Astrocyte of the spinal cord (primary cell): ENCODE results near the gene KDM7A.

Source experiments
- DNase-seq: peaks from one replicate; pipeline ENCODE4 v3.0.0; 2011; ENCODE audit warnings: low read depth, low spot score
- H3K4me3 ChIP-seq: 2 replicates; pipeline ENCODE4 v1.5.1; 2011; ENCODE audit warnings: low read depth, mild to moderate bottlenecking, low read length, moderate library complexity
- CTCF ChIP-seq: IDR thresholded peaks from 2 replicates; pipeline ENCODE4 v1.5.1; 2012; ENCODE audit warnings: low read depth, mild to moderate bottlenecking, low read length, inconsistent platforms
- in situ Hi-C: cut with HindIII; loops from 2 replicates; pipeline ENCODE4 v1.10.0; 2017; ENCODE audit warnings: low sequenced_read_pairs

The KDM7A gene

GRCh38 chr7:140049339-140050024 lies 127.3 kb downstream of the KDM7A start:
- no peak for DNase-seq
- H3K4me3 ChIP-seq: no peak overlapping the region
- in situ Hi-C loops: no loop called here
- no peak for TF ChIP-seq CTCF

GRCh38 chr7:140048989-140049338 lies 127.8 kb downstream of the KDM7A start:
- no peak overlapping the region for H3K4me3 ChIP-seq
- in situ Hi-C loops: no loop called here
- no peak for DNase-seq
- no peak for TF ChIP-seq CTCF

- H3K4me3 ChIP-seq: no peak overlapping the region
- TF ChIP-seq CTCF: no peak
- no peak for DNase-seq
- in situ Hi-C loops: no loop called here
Observed at GRCh38 chr7:140048138-140048537, 128.6 kb downstream of the KDM7A start.

DNA sequence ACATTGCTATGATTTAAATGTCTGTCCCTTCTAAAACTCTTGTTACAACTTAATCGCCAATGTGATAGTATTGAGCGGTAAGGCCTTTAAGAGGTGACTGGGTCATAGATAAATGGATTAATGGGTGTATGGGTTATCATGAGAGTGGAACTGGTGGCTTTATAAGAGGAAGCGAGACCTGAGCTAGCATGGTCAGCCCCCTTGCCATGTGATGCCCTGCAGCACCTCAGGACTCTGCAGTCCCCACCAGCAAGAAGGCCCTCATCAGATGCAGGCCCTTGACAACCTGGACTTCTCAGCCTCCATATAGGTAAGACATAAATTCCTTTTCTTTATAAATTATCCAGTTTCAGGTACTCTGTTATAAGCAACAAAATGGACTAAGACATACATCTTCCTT lies 129.6 kb downstream of the KDM7A start:
- in situ Hi-C loops: no loop called here

GRCh38 chr7:140045697-140046096 lies 131.1 kb downstream of the KDM7A start:
- TF ChIP-seq CTCF: no peak
- no peak for DNase-seq
- H3K4me3 ChIP-seq: no peak overlapping the region
- in situ Hi-C loops: no loop called here

More for the DNA sequence above, 129.6 kb downstream of the KDM7A start:
- DNase-seq: no peak
- TF ChIP-seq CTCF: no peak
- H3K4me3 ChIP-seq: no peak overlapping the region

DNA sequence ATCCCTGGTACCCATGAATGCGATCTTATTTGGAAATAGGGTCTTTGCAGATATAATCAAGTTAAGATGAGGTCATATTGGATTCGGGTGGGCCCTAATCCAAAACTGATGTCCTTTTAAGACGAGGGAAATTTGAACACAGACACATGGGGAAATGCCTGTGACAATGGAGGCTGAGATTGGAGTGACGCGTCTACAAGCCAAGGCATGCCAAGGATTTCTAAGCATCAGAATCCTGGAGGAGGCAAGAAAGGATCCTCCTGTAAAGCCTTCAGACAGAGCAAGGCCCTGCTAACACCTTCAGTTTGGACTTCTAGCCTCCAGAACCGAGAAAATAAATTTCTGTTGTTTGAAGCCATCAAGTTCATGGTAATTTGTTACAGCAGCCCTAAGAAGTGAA lies 132.5 kb downstream of the KDM7A start:
- no peak for TF ChIP-seq CTCF
- no peak for DNase-seq
- in situ Hi-C loops: no loop called here
- no peak overlapping the region for H3K4me3 ChIP-seq

- no peak for DNase-seq
- TF ChIP-seq CTCF: no peak
Observed at GRCh38 chr7:140042386-140042670, 134.5 kb downstream of the KDM7A start.

More at GRCh38 chr7:140042386-140042670, 134.5 kb downstream of the KDM7A start:
- no peak overlapping the region for H3K4me3 ChIP-seq
- in situ Hi-C loops: no loop called here
